Measurements from ENCODE around the gene KIF4A.
A peak's percentile ranks its signal among the peaks of the same experiment; 100 is the strongest.

KIF4A gene

DNA sequence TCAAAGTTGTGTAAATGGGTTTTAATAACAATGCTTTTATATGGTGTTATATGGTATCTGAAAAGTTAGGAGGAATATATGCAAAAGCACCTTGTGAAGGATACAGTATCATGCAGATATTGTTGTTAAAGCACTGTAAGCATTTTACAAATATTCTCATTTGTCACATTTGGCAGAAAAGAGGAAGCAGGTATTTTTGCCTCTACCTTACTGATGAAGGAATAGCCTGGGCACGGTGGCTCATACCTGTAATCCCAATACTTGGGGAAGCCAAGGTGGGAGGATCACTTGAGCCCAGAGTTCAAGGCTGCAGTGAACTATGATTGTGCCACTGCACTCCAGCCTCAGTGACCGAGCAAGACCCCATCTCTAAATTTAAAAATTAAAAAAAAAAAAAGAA, 121.0 kb downstream of the KIF4A start:
- DNase-seq, result no peak

DNA sequence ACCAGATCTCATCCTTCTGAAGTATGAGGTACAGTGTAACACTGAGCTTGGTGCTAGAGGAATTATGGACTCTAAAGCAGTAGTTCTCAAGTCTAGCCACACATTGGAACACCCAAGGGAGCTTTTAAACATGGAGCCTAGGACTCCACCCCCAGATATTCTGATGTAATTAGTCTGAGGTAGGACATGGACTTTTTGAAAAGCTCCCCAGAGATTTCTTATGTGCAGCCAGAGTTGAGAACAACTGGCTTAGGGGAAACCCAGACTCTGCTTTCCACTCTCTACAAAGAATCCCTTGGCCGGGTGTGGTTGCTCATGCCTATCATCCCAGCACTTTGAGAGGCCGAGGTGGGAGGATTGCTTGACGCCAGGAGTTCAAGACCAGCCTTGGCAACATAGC, 121.6 kb downstream of the KIF4A start:
- DNase-seq, result no peak

DNA sequence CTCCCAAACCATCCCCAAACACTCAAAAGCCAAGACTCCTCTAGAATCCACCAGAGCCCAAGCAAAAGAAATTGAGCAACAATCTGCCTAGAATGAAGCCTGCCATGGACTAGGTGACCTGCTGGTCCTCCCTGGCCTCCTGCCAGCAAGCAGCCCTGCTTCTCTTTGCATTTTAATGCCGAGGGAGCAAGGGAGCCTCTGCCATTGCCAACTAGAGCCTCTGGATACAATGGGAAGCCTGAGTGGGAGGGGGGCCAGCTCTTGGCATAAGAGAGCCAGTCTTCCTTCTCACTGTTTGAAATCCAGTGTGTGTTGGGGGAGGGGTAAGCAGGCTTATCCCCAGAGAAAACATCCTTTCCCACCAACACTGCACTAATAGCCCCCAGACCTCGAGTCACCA, 131.7 kb downstream of the KIF4A start:
- no peak for DNase-seq

DNA sequence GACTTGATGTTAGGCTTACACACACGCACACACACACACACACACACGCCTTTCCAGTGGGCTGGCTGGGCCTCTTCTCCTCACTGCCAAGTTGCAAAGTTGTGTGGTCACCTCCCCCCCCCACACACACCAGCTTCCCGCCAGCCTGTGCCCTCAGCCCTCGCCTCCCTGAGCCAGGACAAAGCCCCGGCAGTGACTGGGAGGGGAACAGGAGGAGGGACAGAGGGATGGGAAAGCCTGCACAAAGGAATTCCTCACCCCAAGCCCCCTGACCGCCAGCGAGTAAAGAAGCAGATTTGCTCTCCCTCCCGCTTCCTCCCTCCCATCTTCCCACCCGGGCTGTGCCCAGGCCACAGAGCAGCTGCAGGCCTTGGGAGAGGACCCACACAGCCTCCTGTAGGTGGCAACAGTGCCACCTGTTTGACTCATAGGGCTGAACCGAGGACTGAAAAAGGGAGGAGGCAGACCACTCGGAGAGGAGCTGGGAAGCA, 133.0 kb downstream of the KIF4A start, which contains the start of gene GDPD2:
Gene GDPD2, plus strand, starts transcription at position 464 of the 491 bp plus-strand sequence. CDS start 1,671 bp downstream, outside the sequence.
- DNase-seq, result no peak

DNA sequence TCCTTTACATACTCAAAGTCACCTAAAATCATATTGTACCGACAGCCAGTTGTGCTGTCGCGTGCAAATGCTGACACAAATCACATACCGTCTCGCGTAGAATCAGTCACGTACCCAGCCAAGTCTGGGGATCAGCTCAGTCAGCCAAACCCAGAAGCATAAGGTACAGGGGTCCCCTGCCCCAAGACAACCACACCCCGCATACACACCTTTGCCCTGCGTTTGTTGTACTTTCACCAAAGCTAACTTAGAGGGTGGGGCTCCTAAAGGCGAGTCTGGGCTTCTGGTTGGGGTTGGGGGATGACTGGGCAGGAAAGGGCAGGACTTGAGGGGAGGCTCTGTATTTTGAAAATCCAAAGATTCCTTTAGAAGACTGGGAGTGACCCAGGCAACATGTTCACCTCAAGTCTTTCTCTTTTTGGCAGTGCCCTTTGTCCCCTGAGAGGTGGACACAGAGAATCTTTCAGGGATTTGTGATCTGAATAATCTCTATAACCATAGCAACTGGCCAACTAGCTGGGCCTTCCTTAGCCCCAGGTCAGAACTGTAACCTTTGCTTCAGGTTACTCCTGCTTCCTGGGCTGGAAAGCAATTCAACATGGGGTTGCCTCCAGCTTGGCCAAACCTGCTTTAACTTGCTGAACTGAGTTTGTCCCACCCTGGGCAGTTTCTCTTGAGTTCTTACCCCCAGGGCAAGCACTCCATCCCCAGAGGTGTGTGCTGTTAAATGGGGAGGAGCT, 134.2 kb downstream of the KIF4A start:
- DNase-seq, result no peak

DNA sequence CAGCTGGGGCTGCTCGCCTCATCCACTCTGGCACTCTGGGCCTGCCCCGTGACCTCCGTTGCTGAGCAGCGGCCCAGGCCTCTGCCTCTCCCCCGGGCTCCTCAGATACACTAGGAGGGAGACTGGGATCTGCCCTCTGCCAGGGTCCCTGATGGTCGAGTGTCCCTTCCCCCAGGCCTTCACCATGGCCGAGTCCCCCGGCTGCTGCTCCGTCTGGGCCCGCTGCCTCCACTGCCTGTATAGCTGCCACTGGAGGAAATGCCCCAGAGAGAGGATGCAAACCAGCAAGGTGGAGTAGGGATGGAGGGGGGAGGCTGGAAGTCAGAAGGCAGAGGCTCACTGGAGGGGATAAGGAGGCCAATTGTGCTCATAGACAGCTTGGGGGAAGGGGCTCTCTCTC, 134.9 kb downstream of the KIF4A start:
- DNase-seq, result no peak

DNA sequence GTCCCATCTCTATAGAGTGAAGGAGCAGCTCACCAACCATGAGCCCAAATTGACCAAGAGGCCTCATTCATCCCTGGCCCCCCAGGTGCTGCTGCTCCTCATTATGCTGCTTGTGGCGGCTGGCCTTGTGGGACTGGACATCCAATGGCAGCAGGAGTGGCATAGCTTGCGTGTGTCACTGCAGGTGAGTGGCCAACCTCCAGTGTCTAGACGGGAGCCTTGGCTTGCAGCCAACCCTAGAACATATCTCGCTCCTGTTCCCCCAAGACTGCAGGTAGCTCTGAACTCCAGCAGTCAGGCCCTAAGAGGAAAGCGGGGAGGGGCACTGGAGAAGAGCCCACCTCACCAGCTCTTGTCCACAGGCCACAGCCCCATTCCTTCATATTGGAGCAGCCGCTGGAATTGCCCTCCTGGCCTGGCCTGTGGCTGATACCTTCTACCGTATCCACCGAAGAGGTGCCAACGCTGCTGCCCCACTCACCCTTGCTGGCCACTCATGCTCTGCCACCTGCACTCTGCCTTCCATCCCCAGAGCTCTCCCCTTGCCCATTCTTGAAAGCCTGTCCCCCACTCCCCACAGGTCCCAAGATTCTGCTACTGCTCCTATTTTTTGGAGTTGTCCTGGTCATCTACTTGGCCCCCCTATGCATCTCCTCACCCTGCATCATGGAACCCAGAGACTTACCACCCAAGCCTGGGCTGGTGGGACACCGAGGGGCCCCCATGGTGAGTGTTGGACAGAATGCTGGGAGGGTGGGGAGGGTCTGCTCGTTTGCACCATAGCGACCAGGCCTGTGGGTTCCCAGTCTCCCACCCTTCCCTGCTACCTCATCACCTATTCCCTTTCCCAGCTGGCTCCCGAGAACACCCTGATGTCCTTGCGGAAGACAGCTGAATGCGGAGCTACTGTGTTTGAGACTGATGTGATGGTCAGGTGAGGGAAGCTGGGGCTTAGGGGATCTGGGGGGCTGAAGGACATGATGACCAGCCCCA, 136.7 kb downstream of the KIF4A start:
- no peak for DNase-seq

DNA sequence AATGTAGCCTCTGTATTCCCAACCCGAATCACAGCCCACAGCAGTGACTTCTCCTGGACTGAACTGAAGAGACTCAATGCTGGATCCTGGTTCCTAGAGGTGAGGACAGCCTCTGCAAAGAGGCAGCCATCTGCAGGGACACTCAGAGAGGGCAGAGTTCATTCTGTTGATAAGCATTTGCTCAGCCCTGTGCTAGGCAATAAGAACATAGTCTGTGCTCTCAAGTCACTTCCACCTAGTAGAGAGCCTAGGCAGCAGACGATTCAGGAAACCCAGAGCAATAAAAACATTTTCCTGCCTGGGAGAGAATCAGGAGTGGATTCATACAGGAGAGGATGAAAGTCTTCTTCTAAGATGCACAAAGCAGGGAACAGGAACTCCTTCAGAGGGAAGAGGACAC, 137.5 kb downstream of the KIF4A start:
- DNase-seq, result no peak

DNA sequence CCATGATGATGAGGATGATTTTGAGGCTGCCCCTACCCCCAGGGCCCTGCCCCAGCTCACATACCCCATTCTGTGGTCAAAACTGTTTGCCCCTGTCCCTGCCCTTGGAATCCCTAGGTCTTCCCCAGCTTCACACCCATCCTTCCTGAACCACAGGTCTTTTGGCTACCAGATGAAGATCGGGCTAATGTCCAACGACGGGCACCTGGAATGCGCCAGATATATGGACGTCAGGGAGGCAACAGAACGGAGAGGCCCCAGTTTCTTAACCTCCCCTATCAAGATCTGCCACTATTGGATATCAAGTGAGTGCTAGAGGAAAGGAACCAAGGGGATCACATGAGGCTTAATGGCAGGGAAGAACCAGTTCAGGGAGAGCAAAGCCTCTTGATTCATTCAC, 139.9 kb downstream of the KIF4A start:
- DNase-seq, result no peak

DNA sequence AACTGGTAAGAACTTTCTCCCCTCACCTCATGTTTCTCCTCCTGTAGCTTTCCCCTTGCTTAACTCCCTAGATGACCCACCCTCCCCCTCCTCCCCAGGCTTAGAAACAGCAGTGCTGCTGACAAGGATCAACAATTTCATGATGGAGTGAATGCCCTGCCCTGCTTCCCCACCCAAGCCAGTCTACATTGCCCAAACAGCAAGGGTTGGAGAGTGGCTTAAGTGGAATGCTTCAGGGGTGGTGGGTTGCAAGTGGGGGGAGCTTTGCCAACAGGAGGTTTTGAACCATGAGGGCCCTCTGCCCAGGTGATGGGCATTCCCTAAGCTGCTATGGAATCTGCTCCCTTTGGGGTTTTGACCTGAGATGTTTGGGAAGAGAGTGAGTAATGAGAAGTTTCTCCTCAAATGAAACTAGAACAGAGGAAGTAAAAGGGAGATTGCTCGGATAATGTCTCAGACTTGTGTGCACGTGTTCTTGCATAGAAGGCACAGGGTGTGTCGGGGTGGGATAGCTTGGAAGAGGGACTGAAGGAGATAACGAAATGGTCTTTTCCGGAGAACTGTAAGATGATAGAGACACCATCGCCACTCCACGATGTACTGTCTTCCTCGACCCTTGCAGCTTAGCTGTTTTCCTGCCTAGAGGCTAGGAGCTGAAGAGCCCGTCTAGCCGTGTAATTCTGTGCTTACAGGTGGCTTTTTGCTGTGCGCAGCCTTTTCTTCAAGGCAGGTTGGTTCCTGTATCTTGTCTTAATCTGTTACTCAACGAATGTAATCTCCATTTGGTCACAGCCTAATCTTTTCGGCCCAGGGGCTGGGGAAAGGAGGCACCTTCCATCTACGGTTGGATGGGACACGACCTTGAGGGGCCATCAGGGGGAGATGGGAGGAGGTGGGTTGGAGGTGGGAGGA, 143.3 kb downstream of the KIF4A start:
- no peak for DNase-seq

DNA sequence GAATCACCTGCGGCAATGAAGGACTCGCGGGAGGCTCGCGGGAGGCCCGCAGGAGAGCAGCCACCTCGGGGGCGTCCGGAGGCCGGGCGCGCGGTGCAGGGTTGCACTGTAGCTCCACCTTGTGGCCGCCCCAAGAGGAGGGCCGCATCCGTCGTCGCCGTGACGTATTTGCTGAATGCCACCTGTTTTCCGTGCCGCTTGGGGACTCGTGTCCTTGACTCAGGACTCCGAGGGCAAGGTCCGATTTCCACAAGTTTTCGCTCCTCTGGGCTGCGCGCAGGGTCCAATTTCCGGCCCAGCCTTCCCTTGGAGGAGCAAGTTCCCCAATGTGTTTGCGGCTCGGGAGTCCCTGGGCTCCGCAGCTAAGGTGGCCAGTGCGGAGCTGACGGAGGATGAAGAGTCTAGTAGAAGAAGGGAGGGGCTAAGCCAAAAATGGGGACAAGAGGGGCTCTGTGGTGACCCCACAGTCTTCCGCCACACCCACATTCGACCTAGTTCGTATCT, 144.0 kb downstream of the KIF4A start:
- peak; percentile 58 for DNase-seq

DNA sequence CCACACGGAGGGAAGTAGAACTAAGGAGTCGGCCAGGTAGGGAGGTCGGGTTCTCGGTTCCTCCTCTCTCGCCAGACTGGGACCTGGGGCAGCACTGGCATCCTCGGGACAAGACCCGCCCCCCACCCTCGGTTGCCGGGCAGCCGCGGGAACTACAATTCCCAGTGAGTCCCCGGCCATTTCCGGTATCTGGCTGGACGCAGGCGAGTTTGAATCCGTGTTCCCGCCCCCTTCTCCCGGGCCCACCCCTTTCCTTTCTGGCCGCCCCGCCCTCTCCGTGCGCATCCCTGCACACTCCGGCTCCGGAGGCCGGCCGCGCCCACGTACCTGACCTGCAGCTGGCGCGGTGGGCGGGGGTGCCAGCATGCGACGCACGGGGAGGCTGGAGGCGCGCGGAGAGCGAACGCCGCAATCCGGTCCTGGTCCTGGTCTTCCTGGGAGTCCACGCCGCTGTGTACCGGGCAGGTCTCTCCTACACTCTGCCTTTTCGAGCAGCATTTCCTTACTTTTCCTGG, 144.5 kb downstream of the KIF4A start:
- peak; percentile 78 for DNase-seq

DNA sequence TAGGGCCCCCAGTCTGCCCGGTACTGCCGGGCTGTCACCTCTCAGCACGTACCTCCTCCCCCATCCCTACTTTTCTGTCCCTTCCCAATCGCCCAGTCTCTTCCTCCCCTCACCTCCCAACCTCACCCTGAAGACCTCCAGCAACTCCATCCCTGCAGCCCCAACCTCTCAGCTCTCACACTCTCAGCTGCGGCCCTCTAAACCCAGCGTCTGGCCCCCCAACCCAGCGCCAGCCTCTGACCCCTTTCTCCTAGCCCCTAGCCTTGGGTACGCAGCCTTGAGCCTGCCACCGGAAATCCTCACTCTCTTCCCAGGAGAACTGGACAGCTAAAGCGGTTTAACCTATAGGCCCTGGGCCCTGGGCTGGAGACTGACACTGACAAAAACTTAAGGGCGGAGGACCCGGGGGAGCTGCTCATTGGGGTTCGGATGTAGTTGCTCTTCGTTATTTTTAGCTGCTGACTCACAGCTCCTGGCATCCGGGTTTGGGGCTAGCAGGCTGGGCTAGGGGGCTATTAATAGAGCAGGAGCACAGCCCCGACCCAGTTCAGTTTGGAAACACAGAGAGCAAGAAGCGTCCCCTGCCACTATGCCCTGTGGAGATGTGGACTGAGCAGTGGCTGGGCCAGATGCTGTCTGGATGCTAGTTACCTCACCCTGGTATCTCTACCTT, 145.1 kb downstream of the KIF4A start:
- DNase-seq, result no peak

DNA sequence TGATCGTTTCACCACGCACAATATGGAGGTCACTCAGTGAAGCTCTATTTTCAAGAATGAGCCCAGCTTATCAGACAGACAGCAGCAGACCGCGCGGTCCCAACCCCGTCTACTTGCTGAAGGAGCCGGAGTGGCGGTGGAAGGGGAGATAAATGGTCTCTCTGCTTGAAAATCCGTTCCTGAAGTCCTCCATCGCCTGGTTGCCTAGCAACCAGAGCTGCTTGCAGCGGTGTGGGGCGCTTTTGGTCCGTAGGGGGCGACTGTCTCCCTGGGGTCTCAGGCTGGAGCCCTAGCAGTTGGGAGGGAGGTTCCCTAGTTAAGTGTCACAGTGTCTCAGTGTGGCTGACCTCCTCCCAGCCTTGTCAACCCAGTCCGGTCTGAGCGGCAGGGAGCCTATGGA, 146.4 kb downstream of the KIF4A start:
- DNase-seq, result no peak

DNA sequence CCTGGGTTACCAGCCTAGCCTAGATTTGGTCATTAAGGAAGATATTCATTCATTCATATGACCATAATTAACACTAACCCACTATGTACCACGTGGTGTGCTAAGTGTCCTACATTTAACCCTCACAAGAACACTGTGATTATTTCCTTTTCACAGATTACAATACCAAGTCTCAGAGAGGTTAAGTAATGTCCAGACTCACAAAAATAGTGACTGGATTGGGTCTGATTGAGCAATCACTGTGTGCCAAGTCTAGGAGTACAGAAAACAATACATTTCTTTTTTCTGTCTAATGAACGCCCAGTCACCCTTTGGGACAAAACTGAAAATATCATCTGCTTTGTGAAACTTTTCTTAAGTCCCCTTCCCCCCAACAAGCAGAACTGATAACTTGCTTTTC, 147.1 kb downstream of the KIF4A start:
- no peak for DNase-seq

DNA sequence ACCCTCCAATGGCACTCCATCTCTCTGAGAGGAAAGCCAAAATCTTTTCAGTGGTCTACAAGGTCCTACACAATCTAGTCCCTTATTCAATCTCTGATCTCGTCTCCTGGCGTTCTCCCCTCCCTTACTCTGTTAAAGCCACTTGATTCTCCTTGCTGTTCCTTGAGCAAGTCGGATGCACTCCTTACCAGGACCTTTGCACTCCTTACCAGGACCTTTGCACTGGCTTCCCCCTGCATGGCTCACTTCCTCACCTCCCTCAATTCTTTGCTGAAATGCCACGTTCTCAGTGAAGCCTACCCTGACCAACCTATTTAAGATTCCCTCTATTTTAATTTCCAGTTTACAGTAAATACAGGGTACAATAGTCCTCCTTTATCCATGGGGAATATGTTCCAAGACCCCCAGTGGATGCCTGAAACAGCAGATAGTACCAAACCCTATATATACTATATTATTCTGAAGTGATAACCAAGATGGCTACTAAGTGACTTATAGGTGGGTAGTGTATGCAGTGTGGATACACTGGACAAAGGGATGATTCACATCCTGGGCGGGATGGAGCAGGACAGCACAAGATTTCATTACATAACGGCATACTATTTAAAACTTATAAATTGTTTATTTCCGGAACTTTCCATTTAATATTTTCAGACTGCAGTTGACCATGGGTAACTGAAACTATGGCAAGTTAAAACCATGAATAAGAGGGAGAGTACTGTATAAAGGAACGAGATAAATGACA, 148.2 kb downstream of the KIF4A start:
- DNase-seq, result no peak

DNA sequence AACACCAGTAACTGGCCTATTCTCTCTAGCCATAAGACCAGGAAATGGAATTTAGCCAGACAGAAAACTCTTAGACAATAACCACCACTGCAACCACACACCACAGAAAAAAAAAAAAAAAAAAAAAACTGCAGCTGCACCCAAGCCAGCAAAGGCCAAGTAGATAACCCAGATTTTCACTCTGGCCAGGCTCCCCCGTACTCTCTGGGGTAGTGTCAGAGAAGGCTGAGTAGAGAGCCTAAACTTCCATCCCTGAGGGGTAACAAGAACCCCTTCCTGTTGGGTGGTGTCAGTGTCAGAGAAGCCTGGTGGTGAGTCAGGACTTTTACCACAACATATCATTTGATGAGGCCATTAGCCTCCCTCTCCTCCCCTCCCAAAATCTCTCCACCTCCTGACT, 149.1 kb downstream of the KIF4A start:
- no peak for DNase-seq

DNA sequence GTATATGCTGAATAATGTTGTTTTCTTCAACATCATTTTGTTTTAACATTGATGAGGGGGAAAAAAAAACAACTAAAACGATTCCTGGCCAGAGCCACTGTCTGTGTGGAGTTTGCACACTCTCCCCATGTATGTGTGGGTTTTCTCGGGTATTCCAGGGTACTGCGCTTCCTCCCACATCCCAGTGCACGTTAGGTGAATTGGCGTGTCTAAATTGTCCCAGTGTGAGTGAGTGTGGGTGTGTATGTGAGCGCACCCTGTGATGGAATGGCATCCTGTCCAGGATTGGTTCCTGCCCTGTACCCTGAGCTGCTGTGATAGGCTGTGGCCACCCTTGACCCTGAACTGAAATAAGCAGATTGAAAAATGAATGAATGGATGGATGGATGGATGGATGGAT, 152.3 kb downstream of the KIF4A start:
- no peak for DNase-seq

DNA sequence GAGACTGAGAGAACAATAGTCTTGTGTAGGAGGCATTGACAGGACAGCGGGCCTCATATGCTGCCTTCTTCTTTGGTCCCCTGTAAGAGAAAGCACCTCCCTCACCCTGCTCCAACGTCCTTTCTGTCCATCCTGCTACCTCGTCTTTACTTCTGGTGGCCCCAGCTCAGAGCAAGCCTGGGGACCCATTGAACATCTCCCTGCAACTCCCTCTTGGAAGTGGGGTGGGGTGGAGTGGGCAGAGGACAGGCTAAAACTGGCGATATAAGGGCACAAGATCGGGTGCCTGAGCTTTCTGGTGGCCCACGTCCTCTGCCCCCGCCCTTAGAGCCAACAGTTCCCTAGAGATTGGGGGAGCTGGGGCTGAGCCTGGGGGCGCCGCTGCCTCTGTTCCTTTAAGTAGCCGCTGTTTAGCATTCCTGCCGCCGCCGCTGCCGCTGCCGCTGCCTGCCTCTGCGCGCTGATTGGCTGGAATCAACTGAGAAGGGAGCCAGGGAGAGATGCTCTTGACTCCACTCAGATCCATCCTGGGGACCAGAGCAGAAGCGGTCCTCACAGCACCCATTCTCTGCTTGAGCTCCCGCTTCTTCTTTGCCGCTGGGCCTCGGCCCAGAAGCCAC, 154.5 kb downstream of the KIF4A start, which contains the start of gene DLG3:
Gene DLG3, plus strand, starts transcription at position 510 of the 620 bp plus-strand sequence. CDS start 367 bp downstream, outside the sequence.
- peak; percentile 56 for DNase-seq

DNA sequence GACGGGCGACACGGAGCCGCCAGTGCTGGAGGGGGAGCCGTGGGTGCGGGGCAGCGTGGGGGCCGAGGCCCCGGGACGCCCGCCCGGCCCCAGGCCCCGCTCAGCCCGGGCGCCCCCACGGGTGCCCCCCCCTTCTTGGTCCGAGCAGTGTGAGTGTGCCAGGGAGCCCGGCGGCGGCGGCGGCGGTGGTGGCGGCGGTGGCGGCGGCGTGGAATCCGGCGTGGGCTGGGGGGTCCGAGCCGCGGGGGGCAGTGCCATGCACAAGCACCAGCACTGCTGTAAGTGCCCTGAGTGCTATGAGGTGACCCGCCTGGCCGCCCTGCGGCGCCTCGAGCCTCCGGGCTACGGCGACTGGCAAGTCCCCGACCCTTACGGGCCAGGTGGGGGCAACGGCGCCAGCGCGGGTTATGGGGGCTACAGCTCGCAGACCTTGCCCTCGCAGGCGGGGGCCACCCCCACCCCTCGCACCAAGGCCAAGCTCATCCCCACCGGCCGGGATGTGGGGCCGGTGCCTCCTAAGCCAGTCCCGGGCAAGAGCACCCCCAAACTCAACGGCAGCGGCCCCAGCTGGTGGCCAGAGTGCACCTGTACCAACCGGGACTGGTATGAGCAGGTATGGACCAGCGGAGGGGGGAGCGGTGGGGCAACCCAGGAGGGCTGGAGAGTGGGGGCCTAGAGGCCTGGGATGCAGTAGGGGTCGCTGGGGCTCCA, 155.2 kb downstream of the KIF4A start:
- no peak for DNase-seq

All from NCI-H748 treated with DMSO at 0.1 percent for 48 hours (cell line).